IPS-18c (cell line): Measurements from ENCODE around the gene RNASE4.
"Not testable (repeated sequence)": the region's sequence is repeated elsewhere in the genome, so short reads cannot be mapped to it uniquely, and the experiment has no call there.

ENCODE experiments used
- H3K4me3 ChIP-seq: 2 replicates; pipeline ENCODE4 v1.7.0; 2013; ENCODE audit warnings: low read depth, mild to moderate bottlenecking, low read length, moderate library complexity; ENCODE audit not compliant: insufficient read depth
- H3K9me3 ChIP-seq: one replicate; pipeline ENCODE4 v1.6.1; 2013; ENCODE audit warnings: mild to moderate bottlenecking, low read length, moderate library complexity; ENCODE audit not compliant: control insufficient read depth, insufficient read depth

RNASE4 gene

GRCh38 chr14:20683891-20684661, at the start of gene RNASE4:
TSS of gene RNASE4 (plus strand) at chr14:20684560. CDS start at chr14:20699372, 14,812 bp downstream.
- no peaks in the 10 kb centered on the region for H3K9me3 ChIP-seq
- H3K4me3 ChIP-seq: peak within 1 kb of the TSS; percentile 100

- Histone ChIP-seq H3K4me3 (no peak within 1 kb of the TSS), H3K9me3 (no peaks in the 10 kb centered on the region)
Observed at GRCh38 chr14:20641591-20641990, 42.8 kb upstream of the RNASE4 start, which contains the start of gene OR6S1. TSS of gene OR6S1 (minus strand) at chr14:20641691. CDS start at chr14:20641691, 0 bp downstream.

GRCh38 chr14:20642182-20642581, 42.2 kb upstream of the RNASE4 start:
- Histone ChIP-seq H3K4me3 (no peak overlapping the region), H3K9me3 (no peaks in the 10 kb centered on the region)

- not testable (repeated sequence) for H3K9me3 ChIP-seq, H3K4me3 ChIP-seq
Observed at GRCh38 chr14:20642755-20643154, 41.6 kb upstream of the RNASE4 start.

GRCh38 chr14:20644520-20644919, 39.8 kb upstream of the RNASE4 start:
- Histone ChIP-seq H3K9me3 (no peaks in the 10 kb centered on the region), H3K4me3 (no peak overlapping the region)

- H3K4me3 ChIP-seq: no peak overlapping the region
- no peaks in the 10 kb centered on the region for H3K9me3 ChIP-seq
Observed at GRCh38 chr14:20645481-20645880, 38.9 kb upstream of the RNASE4 start.

GRCh38 chr14:20652996-20653975, 31.1 kb upstream of the RNASE4 start:
- peak overlapping the region; percentile 69 for H3K4me3 ChIP-seq
- H3K9me3 ChIP-seq: peaks cover 3% of the 10 kb centered on the region

GRCh38 chr14:20655851-20656250, 28.5 kb upstream of the RNASE4 start:
- Histone ChIP-seq H3K4me3 (no peak overlapping the region), H3K9me3 (peaks cover 3% of the 10 kb centered on the region)

- Histone ChIP-seq H3K4me3 (no peak overlapping the region), H3K9me3 (peaks cover 3% of the 10 kb centered on the region)
Observed at GRCh38 chr14:20656274-20656673, 28.1 kb upstream of the RNASE4 start.

- Histone ChIP-seq H3K9me3 (peaks cover 3% of the 10 kb centered on the region), H3K4me3 (peak overlapping the region; percentile 32; the same call in 1 of the 2 replicates)
Observed at GRCh38 chr14:20657216-20658211, 26.8 kb upstream of the RNASE4 start.

GRCh38 chr14:20658246-20658645, 26.1 kb upstream of the RNASE4 start:
- Histone ChIP-seq H3K9me3 (peaks cover 3% of the 10 kb centered on the region), H3K4me3 (peak overlapping the region; percentile 32; the same call in 1 of the 2 replicates)

- Histone ChIP-seq H3K4me3 (no peak overlapping the region), H3K9me3 (peaks cover 3% of the 10 kb centered on the region)
Observed at GRCh38 chr14:20659336-20659735, 25.0 kb upstream of the RNASE4 start.

- no peak overlapping the region; the same call in 1 of the 2 replicates for H3K4me3 ChIP-seq
- H3K9me3 ChIP-seq: peaks cover 3% of the 10 kb centered on the region
Observed at GRCh38 chr14:20659813-20660395, 24.5 kb upstream of the RNASE4 start.

GRCh38 chr14:20661197-20661596, 23.2 kb upstream of the RNASE4 start:
- Histone ChIP-seq H3K9me3 (no peaks in the 10 kb centered on the region), H3K4me3 (no peak overlapping the region)

- Histone ChIP-seq H3K4me3 (peak overlapping the region; percentile 56), H3K9me3 (no peaks in the 10 kb centered on the region)
Observed at GRCh38 chr14:20662968-20663732, 21.2 kb upstream of the RNASE4 start.
